ENCODE measurements around the gene POLR3A.

Gene POLR3A

GRCh38 chr10:78041170-78042057, 12.1 kb upstream of the POLR3A start:
- H3K4me3 ChIP-seq (ENCODE audit: low read length): no peak overlapping the region
- TF ChIP-seq ZNF274 (IDR thresholded peaks at IDR 0.05; ENCODE audit: low read depth, low read length): no peak

- no peak for TF ChIP-seq ZNF274 (IDR thresholded peaks at IDR 0.05; ENCODE audit: low read depth, low read length)
- no peak overlapping the region for H3K4me3 ChIP-seq (ENCODE audit: low read length)
Observed at GRCh38 chr10:78039743-78040142, 10.4 kb upstream of the POLR3A start.

GRCh38 chr10:78038791-78039547, 9.7 kb upstream of the POLR3A start:
- no peak for TF ChIP-seq ZNF274 (IDR thresholded peaks at IDR 0.05; ENCODE audit: low read depth, low read length)
- no peak overlapping the region for H3K4me3 ChIP-seq (ENCODE audit: low read length)

GRCh38 chr10:78038105-78038504, 8.8 kb upstream of the POLR3A start:
- H3K4me3 ChIP-seq (ENCODE audit: low read length): no peak overlapping the region
- TF ChIP-seq ZNF274 (IDR thresholded peaks at IDR 0.05; ENCODE audit: low read depth, low read length): no peak

- H3K4me3 ChIP-seq (ENCODE audit: low read length): peak overlapping the region; percentile 96
- no peak for TF ChIP-seq ZNF274 (IDR thresholded peaks at IDR 0.05; ENCODE audit: low read depth, low read length)
Observed at GRCh38 chr10:78035933-78036583, 6.7 kb upstream of the POLR3A start.

- no peak for TF ChIP-seq ZNF274 (IDR thresholded peaks at IDR 0.05; ENCODE audit: low read depth, low read length)
- peak overlapping the region; percentile 96 for H3K4me3 ChIP-seq (ENCODE audit: low read length)
Observed at GRCh38 chr10:78035437-78035836, 6.1 kb upstream of the POLR3A start.

- H3K4me3 ChIP-seq (ENCODE audit: low read length): peak overlapping the region; percentile 96
- no peak for TF ChIP-seq ZNF274 (IDR thresholded peaks at IDR 0.05; ENCODE audit: low read depth, low read length)
Observed at GRCh38 chr10:78035025-78035424, 5.7 kb upstream of the POLR3A start.

- no peak for TF ChIP-seq ZNF274 (IDR thresholded peaks at IDR 0.05; ENCODE audit: low read depth, low read length)
- H3K4me3 ChIP-seq (ENCODE audit: low read length): peak within 1 kb of the TSS; percentile 96
Observed at GRCh38 chr10:78033637-78034470, 4.5 kb upstream of the POLR3A start, which contains the start of gene RPS24. Gene RPS24 (plus strand): TSS chr10:78033863. CDS start chr10:78033902, 39 bp downstream.

- peak overlapping the region; percentile 12; the same call in 1 of the 2 replicates for H3K4me3 ChIP-seq (ENCODE audit: low read length)
Observed at GRCh38 chr10:78033387-78033636, 4.0 kb upstream of the POLR3A start.

GRCh38 chr10:78028438-78029268, 662 bp downstream of the POLR3A start:
- peak overlapping the region; percentile 85 for H3K4me3 ChIP-seq (ENCODE audit: low read length)
- TF ChIP-seq ZNF274 (IDR thresholded peaks at IDR 0.05; ENCODE audit: low read depth, low read length): no peak

More at GRCh38 chr10:78033387-78033636, 4.0 kb upstream of the POLR3A start:
- TF ChIP-seq ZNF274 (IDR thresholded peaks at IDR 0.05; ENCODE audit: low read depth, low read length): no peak

GRCh38 chr10:78025685-78026364, 3.5 kb downstream of the POLR3A start:
- H3K4me3 ChIP-seq (ENCODE audit: low read length): no peak overlapping the region
- no peak for TF ChIP-seq ZNF274 (IDR thresholded peaks at IDR 0.05; ENCODE audit: low read depth, low read length)

- no peak for TF ChIP-seq ZNF274 (IDR thresholded peaks at IDR 0.05; ENCODE audit: low read depth, low read length)
- H3K4me3 ChIP-seq (ENCODE audit: low read length): no peak overlapping the region
Observed at GRCh38 chr10:78023741-78024140, 5.6 kb downstream of the POLR3A start.

All from GM08714 (cell line).